Liver (tissue), 9 donors: ENCODE measurements around the gene RET. TPM values are rescaled to one million over a fixed set of nuclear protein-coding genes. Genes with fewer than 3 reads are reported as not detected.

Experiments
- DNase-seq: peaks from one replicate; pipeline ENCODE4 v3.0.0-alpha.2; 2017; ENCODE audit warnings: low spot score
- H3K27ac ChIP-seq, 2 donors: one replicate each; pipeline ENCODE4 v1.7.0; 2013; ENCODE audit warnings: inconsistent platforms in 2 of 2, low read length in 2 of 2, control low read depth in 1 of 2, low read depth in 1 of 2, mild to moderate bottlenecking in 1 of 2
- H3K27me3 ChIP-seq, 4 donors: one replicate each; pipeline versions ENCODE4 v1.6.1 to v1.7.0; 2013; ENCODE audit warnings: low read length in 3 of 4, inconsistent platforms in 1 of 4, mild to moderate bottlenecking in 1 of 4, moderate library complexity in 1 of 4; ENCODE audit not compliant: control insufficient read depth in 4 of 4, insufficient read depth in 4 of 4
- H3K36me3 ChIP-seq, 4 donors: one replicate each; pipeline versions ENCODE4 v1.6.1 to v1.7.0; 2013; ENCODE audit warnings: low read length in 3 of 4, mild to moderate bottlenecking in 3 of 4, low read depth in 1 of 4, moderate library complexity in 1 of 4; ENCODE audit not compliant: control insufficient read depth in 4 of 4, insufficient read depth in 3 of 4
- H3K4me1 ChIP-seq, 4 donors: one replicate each; pipeline versions ENCODE4 v1.6.1 to v1.7.0; 2013; ENCODE audit warnings: low read length in 3 of 4, mild to moderate bottlenecking in 3 of 4, moderate library complexity in 1 of 4; ENCODE audit not compliant: control insufficient read depth in 4 of 4, insufficient read depth in 4 of 4
- H3K4me3 ChIP-seq, 3 donors: one replicate each; pipeline versions ENCODE4 v1.6.1 to v1.7.0; 2013; ENCODE audit warnings: low read length in 3 of 3, control low read depth in 1 of 3, low read depth in 1 of 3, mild to moderate bottlenecking in 1 of 3
- H3K9ac ChIP-seq, 2 donors: one replicate each; pipeline ENCODE4 v1.7.0; 2013; ENCODE audit warnings: low read length in 2 of 2, mild to moderate bottlenecking in 2 of 2, moderate library complexity in 2 of 2, control low read depth in 1 of 2, low read depth in 1 of 2
- H3K9me3 ChIP-seq, 4 donors: one replicate each; pipeline versions ENCODE4 v1.6.1 to v1.7.0; 2013; ENCODE audit warnings: low read length in 3 of 4; ENCODE audit not compliant: control insufficient read depth in 4 of 4
- ATF3 ChIP-seq: IDR thresholded peaks from 2 replicates; pipeline ENCODE4 v1.6.1; 2016; ENCODE audit warnings: antibody characterized with exemption
- CTCF ChIP-seq: fragments of 150-350 bp; IDR thresholded peaks from 2 replicates; pipeline ENCODE4 v1.5.1; 2017; ENCODE audit warnings: improper control_type of control experiment, low read depth, low read length; ENCODE audit not compliant: missing input control
- EGR1 ChIP-seq, 2 donors: IDR thresholded peaks; 2 replicates each; pipeline ENCODE4 v1.6.1; 2016 to 2018; ENCODE audit warnings: antibody characterized with exemption in 2 of 2, low read depth in 2 of 2
- FOXA1 ChIP-seq: IDR thresholded peaks from 2 replicates; pipeline ENCODE4 v1.6.1; 2016; ENCODE audit warnings: antibody characterized with exemption
- FOXA2 ChIP-seq: IDR thresholded peaks from 2 replicates; pipeline ENCODE4 v1.6.1; 2016; ENCODE audit warnings: antibody characterized with exemption
- GABPA ChIP-seq, 2 donors: IDR thresholded peaks in 1 of 2; conservative IDR thresholded peaks in 1 of 2; 2 replicates each; pipeline ENCODE4 v1.6.1; 2016; ENCODE audit warnings: antibody characterized with exemption in 2 of 2, mild to moderate bottlenecking in 1 of 2, moderate library complexity in 1 of 2
- HNF4A ChIP-seq, 2 donors: conservative IDR thresholded peaks; 2 replicates each; pipeline ENCODE4 v1.6.1; 2016; ENCODE audit warnings: antibody characterized with exemption in 2 of 2, mild to moderate bottlenecking in 2 of 2
- HNF4G ChIP-seq: IDR thresholded peaks from 2 replicates; pipeline ENCODE4 v1.6.1; 2016; ENCODE audit warnings: antibody characterized with exemption
- JUND ChIP-seq, 2 donors: IDR thresholded peaks; 2 replicates each; pipeline ENCODE4 v1.6.1; 2016; ENCODE audit warnings: antibody characterized with exemption in 2 of 2
- NR2F2 ChIP-seq: IDR thresholded peaks from 2 replicates; pipeline ENCODE4 v1.6.1; 2016; ENCODE audit warnings: antibody characterized with exemption
- RAD21 ChIP-seq, 2 donors: IDR thresholded peaks; 2 replicates each; pipeline ENCODE4 v1.6.1; 2016; ENCODE audit warnings: antibody characterized with exemption in 2 of 2, mild to moderate bottlenecking in 2 of 2
- RXRA ChIP-seq, 2 donors: IDR thresholded peaks; 2 replicates each; pipeline ENCODE4 v1.6.1; 2017 to 2018; ENCODE audit warnings: antibody characterized with exemption in 2 of 2, mild to moderate bottlenecking in 1 of 2
- SP1 ChIP-seq: IDR thresholded peaks from 2 replicates; pipeline ENCODE4 v1.6.1; 2018; ENCODE audit warnings: antibody characterized with exemption, mild to moderate bottlenecking
- TAF1 ChIP-seq: conservative IDR thresholded peaks from 2 replicates; pipeline ENCODE4 v1.6.1; 2016; ENCODE audit warnings: antibody characterized with exemption, mild to moderate bottlenecking
- YY1 ChIP-seq: IDR thresholded peaks from 2 replicates; pipeline ENCODE4 v1.6.1; 2016; ENCODE audit warnings: antibody characterized with exemption, mild to moderate bottlenecking
- ZBTB33 ChIP-seq: IDR thresholded peaks from 2 replicates; pipeline ENCODE4 v1.6.1; 2016; ENCODE audit warnings: antibody characterized with exemption
- WGBS: extraction: QIAGEN DNeasy Blood & Tissue Kit; methylation state at CpG from one replicate; pipeline ENCODE4 v1.1.7; 2013; 5-methylcytosine and 5-hydroxymethylcytosine counted together
- polyA plus RNA-seq, 2 donors: library from polyadenylated mRNA; stranded (reverse) in 1 of 2; unstranded in 1 of 2; fragments of 200-250 nt in 1 of 2; fragments of >200 nt in 1 of 2; fragmentation: Nextera tagmentation in 1 of 2; extraction: Ambion mirVana in 1 of 2; gene quantifications; one replicate each; pipeline versions ENCODE4 v1.2.1 to v1.2.3, GENCODE V29; 2013 to 2015
- total RNA-seq, 2 donors: library from RNA; depleted of rRNA; stranded (reverse); fragments of >200 nt; gene quantifications; one replicate each; pipeline ENCODE4 v1.2.3, GENCODE V29; 2014
- TF ChIP-seq, protein P1 (sequence below): IDR thresholded peaks from 2 replicates; pipeline ENCODE4 v1.6.1; 2016; ENCODE audit warnings: antibody characterized with exemption
- TF ChIP-seq, protein P2 (sequence below): IDR thresholded peaks from 2 replicates; pipeline ENCODE4 v1.6.1; 2016; ENCODE audit warnings: antibody characterized with exemption, mild to moderate bottlenecking
- donor health status: healthy.
- donor health status: healthy.
- donor health status: healthy.
- donor health status: healthy.
- donor health status: healthy.

RET gene
- total and polyA plus RNA-seq, 4 donors = 0.09 to 2.5 (median 0.33) TPM; not detected in 1

DNA sequence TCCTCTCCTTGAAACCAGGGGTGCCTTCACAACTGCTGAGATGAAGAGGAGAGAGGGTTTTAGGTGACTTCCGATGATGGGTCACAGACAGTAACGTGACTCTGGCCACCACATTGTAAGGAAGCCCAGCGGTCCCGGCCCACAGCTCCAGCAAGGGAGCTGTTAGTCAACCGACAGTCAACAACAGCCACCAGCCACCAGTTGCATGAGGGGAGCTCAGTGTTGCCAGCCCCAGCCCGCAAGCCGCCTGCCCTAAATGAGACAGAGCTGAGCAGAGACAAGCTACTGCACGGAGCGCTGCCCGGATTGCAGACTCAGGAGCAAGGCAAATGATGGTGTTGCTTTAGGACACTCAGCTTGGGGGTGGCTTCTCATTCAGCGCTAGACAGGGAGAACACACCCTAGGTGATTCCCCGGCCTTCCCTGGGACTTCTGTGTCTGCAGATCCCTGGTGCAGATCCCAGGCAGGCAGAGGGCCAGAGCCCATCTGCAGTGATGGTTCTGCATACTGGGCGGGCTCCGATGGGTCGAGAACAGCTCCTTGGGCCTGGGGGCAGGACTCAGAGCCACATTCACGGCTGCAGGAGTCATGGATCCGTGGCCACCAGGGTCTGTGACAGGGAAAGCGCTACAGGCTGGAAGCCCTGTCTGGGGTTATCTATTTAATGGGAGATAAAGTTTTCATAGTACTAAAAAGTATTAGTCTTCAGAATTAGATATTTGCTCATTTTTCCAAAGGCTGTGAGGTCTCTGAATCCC lies 14.3 kb upstream of the RET start:
- WGBS = 94% methylated on average over 18 of the region's 18 CpGs
- TF ChIP-seq ATF3 = no peak
- TF ChIP-seq FOXA1 = no peak
- no peak for TF ChIP-seq RXRA (IDR thresholded peaks at IDR 0.05)
- TF ChIP-seq NR2F2 = no peak
- TF ChIP-seq, protein P1, sequence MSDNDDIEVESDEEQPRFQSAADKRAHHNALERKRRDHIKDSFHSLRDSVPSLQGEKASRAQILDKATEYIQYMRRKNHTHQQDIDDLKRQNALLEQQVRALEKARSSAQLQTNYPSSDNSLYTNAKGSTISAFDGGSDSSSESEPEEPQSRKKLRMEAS = no peak
- TF ChIP-seq CTCF = no peak
- TF ChIP-seq FOXA2 = no peak
- no peak for TF ChIP-seq HNF4A (conservative IDR thresholded peaks at IDR 0.05)
- TF ChIP-seq, protein P2, sequence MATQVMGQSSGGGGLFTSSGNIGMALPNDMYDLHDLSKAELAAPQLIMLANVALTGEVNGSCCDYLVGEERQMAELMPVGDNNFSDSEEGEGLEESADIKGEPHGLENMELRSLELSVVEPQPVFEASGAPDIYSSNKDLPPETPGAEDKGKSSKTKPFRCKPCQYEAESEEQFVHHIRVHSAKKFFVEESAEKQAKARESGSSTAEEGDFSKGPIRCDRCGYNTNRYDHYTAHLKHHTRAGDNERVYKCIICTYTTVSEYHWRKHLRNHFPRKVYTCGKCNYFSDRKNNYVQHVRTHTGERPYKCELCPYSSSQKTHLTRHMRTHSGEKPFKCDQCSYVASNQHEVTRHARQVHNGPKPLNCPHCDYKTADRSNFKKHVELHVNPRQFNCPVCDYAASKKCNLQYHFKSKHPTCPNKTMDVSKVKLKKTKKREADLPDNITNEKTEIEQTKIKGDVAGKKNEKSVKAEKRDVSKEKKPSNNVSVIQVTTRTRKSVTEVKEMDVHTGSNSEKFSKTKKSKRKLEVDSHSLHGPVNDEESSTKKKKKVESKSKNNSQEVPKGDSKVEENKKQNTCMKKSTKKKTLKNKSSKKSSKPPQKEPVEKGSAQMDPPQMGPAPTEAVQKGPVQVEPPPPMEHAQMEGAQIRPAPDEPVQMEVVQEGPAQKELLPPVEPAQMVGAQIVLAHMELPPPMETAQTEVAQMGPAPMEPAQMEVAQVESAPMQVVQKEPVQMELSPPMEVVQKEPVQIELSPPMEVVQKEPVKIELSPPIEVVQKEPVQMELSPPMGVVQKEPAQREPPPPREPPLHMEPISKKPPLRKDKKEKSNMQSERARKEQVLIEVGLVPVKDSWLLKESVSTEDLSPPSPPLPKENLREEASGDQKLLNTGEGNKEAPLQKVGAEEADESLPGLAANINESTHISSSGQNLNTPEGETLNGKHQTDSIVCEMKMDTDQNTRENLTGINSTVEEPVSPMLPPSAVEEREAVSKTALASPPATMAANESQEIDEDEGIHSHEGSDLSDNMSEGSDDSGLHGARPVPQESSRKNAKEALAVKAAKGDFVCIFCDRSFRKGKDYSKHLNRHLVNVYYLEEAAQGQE = no peak
- no peak for TF ChIP-seq YY1
- no peak for TF ChIP-seq SP1
- TF ChIP-seq EGR1 (IDR thresholded peaks at IDR 0.05; ENCODE audit: low read depth in 2 of 2) = no peak
- TF ChIP-seq RAD21 (IDR thresholded peaks at IDR 0.05) = no peak
- no peak for TF ChIP-seq JUND (IDR thresholded peaks at IDR 0.05)
- TF ChIP-seq HNF4G = no peak
- no peak for TF ChIP-seq TAF1
- TF ChIP-seq ZBTB33 = no peak
- no peak for TF ChIP-seq GABPA (IDR thresholded peaks at IDR 0.05 in 1 of 2, conservative IDR thresholded peaks at IDR 0.05 in 1 of 2)
- no peak for DNase-seq

More for the DNA sequence above, 14.3 kb upstream of the RET start:
- H3K9me3 ChIP-seq = no peaks in the 10 kb centered on the region
- no peak overlapping the region for H3K4me3 ChIP-seq
- no peaks in the 10 kb centered on the region for H3K36me3 ChIP-seq
- H3K27ac ChIP-seq = no peak overlapping the region
- no peak overlapping the region for H3K9ac ChIP-seq
- H3K4me1 ChIP-seq = peaks cover 0 to 25% (median 16%) of the 10 kb centered on the region in 4 donors
- H3K27me3 ChIP-seq = no peaks in the 10 kb centered on the region
